ENCODE data around the gene CCDC146. TPM values are rescaled to one million over a fixed set of nuclear protein-coding genes. Genes with fewer than 3 reads are reported as not detected.
A peak's percentile ranks its signal among the peaks of the same experiment; 100 is the strongest.

CCDC146 gene
- total RNA-seq, 1 donor from 2014 or later: 3.2 TPM

DNA sequence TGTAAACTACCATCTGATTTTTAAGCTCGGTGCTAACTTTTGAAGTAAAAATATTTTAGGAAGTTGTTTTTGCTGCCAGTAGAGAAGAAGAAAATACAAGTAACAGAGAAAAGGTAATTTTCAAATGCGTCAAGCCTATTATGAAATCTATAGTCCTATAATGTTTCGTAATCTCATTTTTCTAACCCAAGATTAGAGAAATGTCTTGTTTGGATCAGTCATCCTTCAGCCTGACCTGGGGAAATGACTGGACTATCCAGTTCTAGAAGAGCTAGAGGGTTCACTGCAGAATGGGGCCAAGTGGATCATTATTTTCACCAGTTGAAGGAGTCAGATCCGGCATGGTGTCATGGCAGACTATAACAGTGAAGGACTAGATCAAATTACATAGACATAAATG, 139.9 kb downstream of the CCDC146 start:
- no peak for DNase-seq (ENCODE audit: low read depth, low spot score)
- no peaks in the 10 kb centered on the region for H3K36me3 Mint-ChIP-seq (ENCODE audit: low read depth)
- H3K27me3 Mint-ChIP-seq (ENCODE audit: low read depth): no peaks in the 10 kb centered on the region
- no peak overlapping the region for H3K27ac Mint-ChIP-seq (ENCODE audit: unreplicated experiment)
- no peaks in the 10 kb centered on the region for H3K9me3 Mint-ChIP-seq
- H3K4me3 Mint-ChIP-seq: no peak overlapping the region
- H3K4me1 Mint-ChIP-seq: no peaks in the 10 kb centered on the region
- TF ChIP-seq, protein P1, sequence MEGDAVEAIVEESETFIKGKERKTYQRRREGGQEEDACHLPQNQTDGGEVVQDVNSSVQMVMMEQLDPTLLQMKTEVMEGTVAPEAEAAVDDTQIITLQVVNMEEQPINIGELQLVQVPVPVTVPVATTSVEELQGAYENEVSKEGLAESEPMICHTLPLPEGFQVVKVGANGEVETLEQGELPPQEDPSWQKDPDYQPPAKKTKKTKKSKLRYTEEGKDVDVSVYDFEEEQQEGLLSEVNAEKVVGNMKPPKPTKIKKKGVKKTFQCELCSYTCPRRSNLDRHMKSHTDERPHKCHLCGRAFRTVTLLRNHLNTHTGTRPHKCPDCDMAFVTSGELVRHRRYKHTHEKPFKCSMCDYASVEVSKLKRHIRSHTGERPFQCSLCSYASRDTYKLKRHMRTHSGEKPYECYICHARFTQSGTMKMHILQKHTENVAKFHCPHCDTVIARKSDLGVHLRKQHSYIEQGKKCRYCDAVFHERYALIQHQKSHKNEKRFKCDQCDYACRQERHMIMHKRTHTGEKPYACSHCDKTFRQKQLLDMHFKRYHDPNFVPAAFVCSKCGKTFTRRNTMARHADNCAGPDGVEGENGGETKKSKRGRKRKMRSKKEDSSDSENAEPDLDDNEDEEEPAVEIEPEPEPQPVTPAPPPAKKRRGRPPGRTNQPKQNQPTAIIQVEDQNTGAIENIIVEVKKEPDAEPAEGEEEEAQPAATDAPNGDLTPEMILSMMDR (conservative IDR thresholded peaks at IDR 0.05): no peak

DNA sequence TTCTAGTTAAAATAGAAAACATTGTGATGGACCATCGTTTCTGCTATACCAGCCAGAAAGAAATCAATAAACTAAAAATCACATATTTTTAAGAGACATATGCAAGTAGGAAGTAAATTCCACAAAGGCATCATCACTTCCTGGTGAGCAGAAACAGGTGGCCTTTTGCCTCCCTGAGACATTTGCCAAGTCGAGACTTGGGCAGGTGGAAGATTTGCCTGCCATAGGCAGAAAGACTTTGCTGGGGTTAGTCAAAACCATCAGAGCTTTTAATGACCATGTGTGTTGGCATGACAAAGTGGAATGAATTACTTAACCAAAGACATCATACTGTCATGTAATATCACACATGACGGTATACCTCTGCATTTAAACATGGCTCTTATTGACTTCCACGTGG, 143.3 kb downstream of the CCDC146 start:
- Mint-ChIP-seq H3K4me3 (no peak overlapping the region), H3K27me3 (ENCODE audit: low read depth) (no peaks in the 10 kb centered on the region)
- TF ChIP-seq, protein P1 (conservative IDR thresholded peaks at IDR 0.05): no peak

DNA sequence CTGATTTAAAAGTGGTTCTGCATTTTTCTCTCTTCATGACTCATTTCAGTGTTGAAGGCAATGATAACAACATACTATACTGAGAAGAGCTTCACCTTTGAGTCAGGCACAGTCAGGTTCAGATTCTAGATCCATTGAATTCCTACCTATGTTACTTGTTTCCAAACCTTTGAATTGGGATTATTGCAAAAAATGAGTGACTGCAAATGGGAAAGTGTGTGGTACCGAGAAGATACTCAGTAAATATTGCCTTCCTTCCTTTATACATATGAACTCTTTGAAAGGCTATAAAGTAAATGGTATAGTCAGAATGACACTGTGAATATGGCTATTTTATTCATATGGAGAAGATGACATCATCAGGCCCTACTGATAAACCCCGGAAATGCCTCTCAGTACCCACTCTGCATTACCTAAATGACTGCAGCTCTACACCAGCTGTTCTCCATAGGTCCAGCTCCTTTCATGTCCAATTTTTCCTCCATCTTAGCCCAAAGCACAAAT, 143.9 kb downstream of the CCDC146 start:
- no peaks in the 10 kb centered on the region for H3K36me3 Mint-ChIP-seq (ENCODE audit: low read depth)
- H3K9me3 Mint-ChIP-seq: no peaks in the 10 kb centered on the region
- H3K4me1 Mint-ChIP-seq: peaks cover 6% of the 10 kb centered on the region
- DNase-seq (ENCODE audit: low read depth, low spot score): no peak
- no peak overlapping the region for H3K27ac Mint-ChIP-seq (ENCODE audit: unreplicated experiment)
- H3K4me3 Mint-ChIP-seq: no peak overlapping the region
- H3K27me3 Mint-ChIP-seq (ENCODE audit: low read depth): no peaks in the 10 kb centered on the region
- TF ChIP-seq, protein P1 (conservative IDR thresholded peaks at IDR 0.05): no peak

More for the DNA sequence above, 143.3 kb downstream of the CCDC146 start:
- no peak for DNase-seq (ENCODE audit: low read depth, low spot score)
- H3K9me3 Mint-ChIP-seq: no peaks in the 10 kb centered on the region
- H3K27ac Mint-ChIP-seq (ENCODE audit: unreplicated experiment): no peak overlapping the region
- H3K36me3 Mint-ChIP-seq (ENCODE audit: low read depth): no peaks in the 10 kb centered on the region
- peaks cover 6% of the 10 kb centered on the region for H3K4me1 Mint-ChIP-seq

DNA sequence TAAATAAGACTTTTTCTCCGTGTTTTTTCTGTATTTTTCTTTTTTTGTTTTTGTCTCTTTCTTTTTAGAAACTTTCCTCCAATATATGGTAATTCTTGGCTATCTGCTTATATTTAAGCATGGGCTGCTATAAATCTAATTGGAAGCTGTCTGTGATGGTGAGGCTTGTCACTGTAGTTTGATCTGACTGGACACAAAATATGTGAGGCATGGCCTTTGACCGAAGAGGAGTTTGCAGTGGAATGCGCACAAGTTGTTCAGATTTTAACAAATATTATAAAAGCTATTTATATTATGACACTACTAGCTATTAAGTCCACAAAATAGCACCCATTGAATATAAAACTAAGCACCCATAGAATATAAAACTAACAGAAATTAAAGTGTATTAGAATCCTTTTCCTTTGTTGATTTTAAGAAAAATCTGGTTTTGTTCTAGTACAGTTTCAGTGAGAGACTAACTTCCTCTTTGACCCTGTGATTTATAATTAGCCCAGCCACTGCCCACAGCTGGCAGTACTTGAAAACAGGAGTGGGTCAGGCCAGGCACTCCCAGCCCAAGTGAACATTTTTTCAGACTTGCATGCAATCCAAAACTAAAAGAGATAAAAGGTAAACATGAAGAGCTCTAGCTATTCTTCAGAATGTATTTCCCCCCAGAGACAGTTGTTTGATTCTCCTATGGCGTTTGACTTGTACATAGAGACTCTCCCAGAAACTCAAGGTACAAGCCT, 147.1 kb downstream of the CCDC146 start:
- Mint-ChIP-seq H3K9me3 (no peaks in the 10 kb centered on the region), H3K36me3 (ENCODE audit: low read depth) (no peaks in the 10 kb centered on the region), H3K4me3 (no peak overlapping the region), H3K27ac (ENCODE audit: unreplicated experiment) (peak overlapping the region; percentile 57), H3K4me1 (peaks cover 6% of the 10 kb centered on the region), H3K27me3 (ENCODE audit: low read depth) (no peaks in the 10 kb centered on the region)
- DNase-seq (ENCODE audit: low read depth, low spot score): no peak
- TF ChIP-seq, protein P1 (conservative IDR thresholded peaks at IDR 0.05): no peak

DNA sequence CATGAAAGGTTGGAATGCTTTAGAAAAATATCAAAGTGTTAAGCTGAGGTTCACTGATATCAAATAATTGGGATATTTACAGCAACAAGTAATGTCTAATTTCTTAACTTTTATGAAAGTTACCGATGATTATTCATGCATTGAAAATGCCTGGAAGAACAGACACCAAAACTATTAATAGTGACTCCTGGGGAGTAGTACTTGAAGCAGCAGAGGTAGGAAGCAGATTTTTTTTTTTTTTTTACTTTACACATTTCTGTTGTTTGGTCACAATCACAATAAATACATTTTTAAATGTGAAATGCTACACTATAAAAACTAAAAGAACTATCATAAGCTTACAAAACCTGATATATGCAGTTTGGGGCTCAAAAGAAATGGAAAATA, 147.7 kb downstream of the CCDC146 start:
- Mint-ChIP-seq H3K27me3 (ENCODE audit: low read depth) (no peaks in the 10 kb centered on the region), H3K9me3 (no peaks in the 10 kb centered on the region), H3K36me3 (ENCODE audit: low read depth) (no peaks in the 10 kb centered on the region), H3K4me3 (no peak overlapping the region), H3K4me1 (peaks cover 6% of the 10 kb centered on the region), H3K27ac (ENCODE audit: unreplicated experiment) (no peak overlapping the region)
- TF ChIP-seq, protein P1 (conservative IDR thresholded peaks at IDR 0.05): no peak
- DNase-seq (ENCODE audit: low read depth, low spot score): no peak
